Smooth muscle cell (in vitro differentiated cells): Measurements from ENCODE around the gene BRD3OS. TPM values are rescaled to one million over a fixed set of nuclear protein-coding genes. Genes with fewer than 3 reads are reported as not detected.

Experiments used
- DNase-seq: peaks from one replicate; lab custom pipeline; 2025; ENCODE audit not compliant: unreplicated experiment; lab: John Stamatoyannopoulos, UW
- H2AFZ ChIP-seq: fragments of 200-600 bp; sonication (generic); 2 replicates; pipeline ENCODE4 v1.6.0; 2016; ENCODE audit warnings: antibody characterized with exemption, low read depth, mild to moderate bottlenecking
- H3F3A ChIP-seq: fragments of 200-600 bp; sonication (generic); 2 replicates; pipeline ENCODE4 v1.6.0; 2017; ENCODE audit warnings: antibody characterized with exemption, low read depth
- H3K27ac ChIP-seq: fragments of 200-600 bp; sonication (generic); 2 replicates; pipeline ENCODE4 v1.5.1; 2016; ENCODE audit warnings: low read depth, mild to moderate bottlenecking
- H3K27me3 ChIP-seq: fragments of 200-600 bp; sonication (generic); 2 replicates; pipeline ENCODE4 v1.6.1; 2016; ENCODE audit warnings: low read depth, mild to moderate bottlenecking
- H3K36me3 ChIP-seq: fragments of 200-600 bp; sonication (generic); 2 replicates; pipeline ENCODE4 v1.5.1; 2016; ENCODE audit warnings: low read depth
- H3K4me1 ChIP-seq: fragments of 200-600 bp; sonication (generic); 2 replicates; pipeline ENCODE4 v1.5.1; 2016; ENCODE audit warnings: low read depth
- H3K4me2 ChIP-seq: fragments of 200-600 bp; sonication (generic); 2 replicates; pipeline ENCODE4 v1.6.0; 2016; ENCODE audit warnings: mild to moderate bottlenecking
- H3K4me3 ChIP-seq: fragments of 200-600 bp; sonication (generic); 2 replicates; pipeline ENCODE4 v1.5.1; 2016; ENCODE audit warnings: mild to moderate bottlenecking
- H3K79me2 ChIP-seq: fragments of 200-600 bp; sonication (generic); 2 replicates; pipeline ENCODE4 v1.6.0; 2016; ENCODE audit warnings: low read depth, mild to moderate bottlenecking
- H3K9ac ChIP-seq: fragments of 200-600 bp; sonication (generic); 2 replicates; pipeline ENCODE4 v1.6.0; 2016; ENCODE audit warnings: low read depth
- H3K9me3 ChIP-seq: fragments of 200-600 bp; sonication (generic); replicated peaks from 2 replicates; pipeline ENCODE4 v1.5.1; 2016; ENCODE audit warnings: low read depth
- H4K20me1 ChIP-seq: fragments of 200-600 bp; sonication (generic); 2 replicates; pipeline ENCODE4 v1.6.0; 2016; ENCODE audit warnings: low read depth
- WGBS: methylation state at CpG from one replicate; pipeline ENCODE4 v1.1.7; 2016; ENCODE audit warnings: low lambda C conversion rate; 5-methylcytosine and 5-hydroxymethylcytosine counted together
- polyA plus RNA-seq: library from polyadenylated mRNA; unstranded; fragments of >200 nt; fragmentation: Nextera tagmentation; extraction: Ambion mirVana; gene quantifications from 2 replicates; pipeline ENCODE4 v1.2.1, GENCODE V29; 2016
- total RNA-seq: library from RNA; depleted of rRNA; stranded (reverse); fragments of >200 nt; gene quantifications from 2 replicates; pipeline ENCODE4 v1.2.3, GENCODE V29; 2014
- TF ChIP-seq, protein P1 (sequence below): fragments of 200-600 bp; sonication (generic); IDR thresholded peaks from 2 replicates; pipeline ENCODE4 v1.5.1; 2017; ENCODE audit warnings: borderline replicate concordance, mild to moderate bottlenecking, antibody characterized with exemption; ENCODE audit not compliant: insufficient read depth, poor library complexity, severe bottlenecking

BRD3OS gene
- total and polyA plus RNA-seq, 2 experiments from 2014 or later = 16.0 to 16.1 TPM

DNA sequence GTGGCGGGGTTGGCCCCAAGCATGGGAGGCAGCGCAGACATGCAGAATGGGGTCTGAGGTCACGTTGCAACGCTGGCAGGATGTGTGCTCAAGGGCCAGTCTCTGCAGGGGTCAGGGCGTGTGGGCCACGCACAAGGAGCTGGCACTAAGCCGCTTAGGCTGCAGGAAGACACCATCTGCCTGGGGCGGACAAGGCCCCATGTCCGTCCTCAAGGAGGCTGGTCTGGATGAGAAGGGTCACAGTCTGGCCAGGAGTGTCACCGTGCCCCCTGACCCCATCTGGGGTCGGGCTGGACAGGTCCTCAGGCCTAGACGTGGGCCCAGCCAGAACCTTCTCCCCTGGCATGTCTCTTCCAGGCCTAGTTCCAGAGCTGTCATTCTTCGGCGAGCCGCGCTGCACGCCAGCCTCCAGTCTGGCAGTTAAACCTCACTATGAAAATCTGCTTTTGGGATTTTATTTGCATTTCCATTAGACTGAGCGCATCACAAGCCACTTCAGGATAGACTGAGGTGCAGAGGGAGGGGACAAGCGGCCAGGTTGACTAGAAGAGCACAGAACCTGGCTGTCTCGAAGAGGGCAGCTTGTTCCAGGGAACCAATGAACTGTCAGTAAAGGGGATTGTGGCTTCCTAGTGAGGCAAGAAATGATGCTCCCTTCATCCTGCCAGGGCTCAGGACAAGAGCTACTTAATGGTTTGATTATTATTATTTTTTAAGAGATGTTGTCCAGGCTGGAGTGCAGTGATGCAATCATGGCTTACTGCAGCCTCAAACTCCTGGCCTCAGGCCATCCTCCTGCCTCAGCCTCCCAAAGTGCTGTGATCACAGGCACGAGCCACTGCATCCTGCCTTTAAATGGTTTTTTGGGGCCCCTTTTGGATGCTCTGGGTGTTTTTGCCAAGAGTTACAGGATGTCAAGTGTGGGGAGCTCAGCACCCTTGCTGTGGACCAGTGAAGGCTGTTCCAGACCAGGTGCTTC, 4.3 kb downstream of the BRD3OS start:
- H3K36me3 ChIP-seq = no peaks in the 10 kb centered on the region
- no peak overlapping the region for H3K9ac ChIP-seq
- peaks cover 6% of the 10 kb centered on the region for H3K4me1 ChIP-seq
- H3K9me3 ChIP-seq = no peaks in the 10 kb centered on the region
- no peak overlapping the region for H3K4me2 ChIP-seq
- H3F3A ChIP-seq = peaks cover 4% of the 10 kb centered on the region
- H2AFZ ChIP-seq = no peak overlapping the region
- H3K27ac ChIP-seq = no peak overlapping the region
- no peaks in the 10 kb centered on the region for H3K79me2 ChIP-seq
- 97% methylated on average over 21 of the region's 21 CpGs for WGBS
- no peak for DNase-seq
- TF ChIP-seq, protein P1, sequence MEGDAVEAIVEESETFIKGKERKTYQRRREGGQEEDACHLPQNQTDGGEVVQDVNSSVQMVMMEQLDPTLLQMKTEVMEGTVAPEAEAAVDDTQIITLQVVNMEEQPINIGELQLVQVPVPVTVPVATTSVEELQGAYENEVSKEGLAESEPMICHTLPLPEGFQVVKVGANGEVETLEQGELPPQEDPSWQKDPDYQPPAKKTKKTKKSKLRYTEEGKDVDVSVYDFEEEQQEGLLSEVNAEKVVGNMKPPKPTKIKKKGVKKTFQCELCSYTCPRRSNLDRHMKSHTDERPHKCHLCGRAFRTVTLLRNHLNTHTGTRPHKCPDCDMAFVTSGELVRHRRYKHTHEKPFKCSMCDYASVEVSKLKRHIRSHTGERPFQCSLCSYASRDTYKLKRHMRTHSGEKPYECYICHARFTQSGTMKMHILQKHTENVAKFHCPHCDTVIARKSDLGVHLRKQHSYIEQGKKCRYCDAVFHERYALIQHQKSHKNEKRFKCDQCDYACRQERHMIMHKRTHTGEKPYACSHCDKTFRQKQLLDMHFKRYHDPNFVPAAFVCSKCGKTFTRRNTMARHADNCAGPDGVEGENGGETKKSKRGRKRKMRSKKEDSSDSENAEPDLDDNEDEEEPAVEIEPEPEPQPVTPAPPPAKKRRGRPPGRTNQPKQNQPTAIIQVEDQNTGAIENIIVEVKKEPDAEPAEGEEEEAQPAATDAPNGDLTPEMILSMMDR = no peak
- H3K27me3 ChIP-seq = no peaks in the 10 kb centered on the region
- no peak overlapping the region for H3K4me3 ChIP-seq
- no peaks in the 10 kb centered on the region for H4K20me1 ChIP-seq

DNA sequence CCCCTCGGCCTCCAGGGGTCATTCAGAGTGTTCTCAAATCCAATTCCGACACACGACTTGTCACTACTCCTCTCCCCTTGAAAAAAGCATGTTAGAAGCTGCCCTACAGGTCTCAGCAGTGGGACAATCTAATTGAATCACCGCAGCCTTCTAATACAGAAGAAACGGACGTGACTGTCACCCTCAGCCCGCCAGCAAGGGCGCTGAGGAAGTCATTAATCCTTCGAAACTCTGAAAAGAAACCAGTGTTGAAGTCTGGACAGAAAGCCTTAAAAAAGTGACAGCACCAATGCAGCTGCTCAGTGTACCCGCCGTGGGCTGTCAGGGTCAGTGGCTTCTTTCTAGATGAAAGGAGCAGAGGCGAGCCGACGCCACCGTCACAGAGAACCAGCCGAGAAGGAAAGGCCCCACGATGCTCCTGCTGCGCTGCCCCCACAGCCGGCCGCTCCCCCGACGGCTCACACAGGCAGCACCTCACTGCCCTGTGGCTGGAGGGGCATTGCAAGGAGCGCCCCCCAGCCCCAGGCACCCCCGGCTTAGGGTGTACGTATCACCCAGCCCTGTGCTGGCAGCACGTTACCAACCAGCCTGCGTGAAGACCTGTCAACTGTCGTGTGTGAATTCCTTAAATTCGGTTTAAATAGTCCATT, 5.7 kb downstream of the BRD3OS start:
- Histone ChIP-seq H3K9ac (no peak overlapping the region), H3K36me3 (no peaks in the 10 kb centered on the region), H3K79me2 (no peaks in the 10 kb centered on the region), H3K27me3 (no peaks in the 10 kb centered on the region), H3K27ac (no peak overlapping the region), H3K4me3 (no peak overlapping the region), H3F3A (peaks cover 4% of the 10 kb centered on the region), H3K4me2 (no peak overlapping the region), H3K4me1 (peaks cover 5% of the 10 kb centered on the region), H2AFZ (no peak overlapping the region), H3K9me3 (no peaks in the 10 kb centered on the region), H4K20me1 (no peaks in the 10 kb centered on the region)
- DNase-seq = no peak
- TF ChIP-seq, protein P1 = no peak
- 95% methylated on average over 29 of the region's 29 CpGs for WGBS

DNA sequence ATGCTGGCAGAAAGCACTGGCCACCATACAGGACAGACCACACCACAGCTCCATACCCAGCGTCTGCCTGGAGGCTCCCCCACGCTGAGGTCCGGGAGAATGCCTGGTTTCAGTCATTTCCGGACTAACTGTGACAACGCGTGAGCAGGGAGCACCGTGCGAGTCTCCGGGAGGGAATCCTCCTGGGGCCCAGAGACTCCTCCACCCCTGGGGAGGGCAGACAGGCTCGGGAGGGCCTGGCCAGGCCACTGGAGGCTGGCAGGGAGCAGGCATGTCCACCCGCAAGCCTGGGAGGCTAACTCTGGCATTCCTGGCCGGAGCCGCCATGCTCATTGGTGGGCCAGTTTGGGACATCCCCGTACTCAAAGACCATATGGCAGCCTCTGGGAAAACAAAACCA, 6.5 kb downstream of the BRD3OS start:
- no peaks in the 10 kb centered on the region for H3K4me1 ChIP-seq
- no peaks in the 10 kb centered on the region for H3K9me3 ChIP-seq
- TF ChIP-seq, protein P1 = no peak
- H3K79me2 ChIP-seq = no peaks in the 10 kb centered on the region
- H3K27me3 ChIP-seq = no peaks in the 10 kb centered on the region
- H3K4me2 ChIP-seq = no peak overlapping the region
- no peak overlapping the region for H3K4me3 ChIP-seq
- H3K36me3 ChIP-seq = no peaks in the 10 kb centered on the region
- H3K9ac ChIP-seq = no peak overlapping the region
- peaks cover 4% of the 10 kb centered on the region for H3F3A ChIP-seq
- DNase-seq = no peak
- H3K27ac ChIP-seq = no peak overlapping the region
- no peaks in the 10 kb centered on the region for H4K20me1 ChIP-seq
- H2AFZ ChIP-seq = no peak overlapping the region
- 94% methylated on average over 14 of the region's 14 CpGs for WGBS
